GM12874 (cell line): Measurements from ENCODE around the gene AOAH.

Source experiments
- CTCF ChIP-seq: IDR thresholded peaks from 2 replicates; pipeline ENCODE4 v1.5.1; 2011; ENCODE audit warnings: low read depth, mild to moderate bottlenecking, control low read depth, low read length, moderate library complexity; ENCODE audit not compliant: insufficient read depth

AOAH gene

GRCh38 chr7:36735172-36735571 is 10.9 kb upstream of the AOAH start:
- TF ChIP-seq CTCF, result no peak

GRCh38 chr7:36734731-36735130 is 10.4 kb upstream of the AOAH start:
- no peak for TF ChIP-seq CTCF

GRCh38 chr7:36733411-36733810 is 9.1 kb upstream of the AOAH start:
- no peak for TF ChIP-seq CTCF

- no peak for TF ChIP-seq CTCF
Observed at GRCh38 chr7:36732806-36733205, 8.5 kb upstream of the AOAH start.

- TF ChIP-seq CTCF, result no peak
Observed at GRCh38 chr7:36730046-36730445, 5.8 kb upstream of the AOAH start.

- TF ChIP-seq CTCF, result no peak
Observed at GRCh38 chr7:36728143-36728542, 3.8 kb upstream of the AOAH start.

GRCh38 chr7:36726806-36727503 is 2.7 kb upstream of the AOAH start:
- TF ChIP-seq CTCF, result no peak
